Upper lobe of left lung (tissue), 6 donors: Measurements from ENCODE around the gene TCTA. TPM values are rescaled to one million over a fixed set of nuclear protein-coding genes. Genes with fewer than 3 reads are reported as not detected.
A peak's percentile ranks its signal among the peaks of the same experiment; 100 is the strongest.

Experiments used
- ATAC-seq, 2 donors: fragments of 200-7000 bp; cut with Tn5 transposase; one replicate each; pipeline ENCODE4 v1.9.1; 2022; ENCODE audit warnings: mild to moderate bottlenecking in 2 of 2, moderate library complexity in 2 of 2; ENCODE audit not compliant: low FRiP score in 2 of 2
- DNase-seq, 2 donors: peaks; one replicate each; pipeline ENCODE4 v3.0.0-alpha.2; 2019 to 2020
- H3K27ac ChIP-seq, 4 donors: fragments of 200-600 bp; sonication (generic); one replicate each; pipeline ENCODE4 v1.5.1; 2016 to 2019
- H3K27me3 ChIP-seq, 4 donors: fragments of 200-600 bp; sonication (generic); one replicate each; pipeline ENCODE4 v1.5.1; 2017 to 2019
- H3K36me3 ChIP-seq, 4 donors: fragments of 200-600 bp; sonication (generic); one replicate each; pipeline ENCODE4 v1.5.1; 2016 to 2019
- H3K4me1 ChIP-seq, 4 donors: fragments of 200-600 bp; sonication (generic); one replicate each; pipeline ENCODE4 v1.5.1; 2018 to 2019
- H3K4me3 ChIP-seq, 4 donors: fragments of 200-600 bp; sonication (generic); one replicate each; pipeline ENCODE4 v1.5.1; 2017 to 2019; ENCODE audit warnings: mild to moderate bottlenecking in 2 of 4, moderate library complexity in 1 of 4
- H3K9me3 ChIP-seq, 4 donors: fragments of 200-600 bp; sonication (generic); one replicate each; pipeline ENCODE4 v1.5.1; 2018 to 2019
- CTCF ChIP-seq, 6 experiments: fragments of 450-650 bp in 4 of 6; fragments of 200-600 bp in 2 of 6; sonication (generic) in 2 of 6; IDR thresholded peaks; one replicate each; pipeline ENCODE4 v1.5.1; 2016 to 2019; ENCODE audit warnings: antibody characterized with exemption in 6 of 6
- EP300 ChIP-seq, 4 donors: sonication (generic); formaldehyde crosslinking; IDR thresholded peaks; one replicate each; pipeline ENCODE4 v1.5.1; 2017; ENCODE audit warnings: antibody characterized with exemption in 4 of 4, control low read depth in 2 of 4
- POLR2A ChIP-seq, 4 donors: fragments of 450-650 bp; IDR thresholded peaks; one replicate each; pipeline ENCODE4 v1.5.1; 2016 to 2017; ENCODE audit warnings: antibody characterized with exemption in 4 of 4, mild to moderate bottlenecking in 2 of 4
- POLR2AphosphoS5 ChIP-seq, 2 donors: sonication (generic); formaldehyde crosslinking; IDR thresholded peaks; one replicate each; pipeline ENCODE4 v1.5.1; 2017; ENCODE audit warnings: antibody characterized with exemption in 2 of 2
- WGBS, 2 donors: methylation state at CpG; one replicate each; pipeline ENCODE4 v1.1.5; 2017 to 2018; 5-methylcytosine and 5-hydroxymethylcytosine counted together
- total RNA-seq, 6 donors: library from RNA; depleted of rRNA in 4 of 6; stranded (reverse); fragments of >200 nt in 4 of 6; gene quantifications; one replicate each; pipeline versions ENCODE4 v1.1.0 to v1.2.1, GENCODE V29; 2016 to 2021
- donor health status: DM: no; HTN: no; CAD: no; lungs with moderate emphysema.
- donor health status: DM: no; HTN: yes; CAD: no; lungs with severe emphysema.

The TCTA gene
- total RNA-seq, 6 donors from 2014 or later, result 21.8 to 52.3 (median 39.5) TPM

- DNase-seq (no peak), ATAC-seq (no peak)
- no peaks in the 10 kb centered on the region for H3K27me3 ChIP-seq
- peaks cover 73 to 81% (median 74%) of the 10 kb centered on the region in 4 donors for H3K4me1 ChIP-seq
- no peak overlapping the region for H3K4me3 ChIP-seq
- no peaks in the 10 kb centered on the region for H3K9me3 ChIP-seq
- WGBS, 2 donors, result 54 to 55% methylated on average over 17 of the region's 17 CpGs
- H3K27ac ChIP-seq, result peak overlapping the region; percentile 19 to 100 (median 60)
- H3K36me3 ChIP-seq, result peaks cover 0 to 4% (median 2%) of the 10 kb centered on the region in 4 donors
- TF ChIP-seq POLR2AphosphoS5 (IDR thresholded peaks at IDR 0.05), result no peak
- TF ChIP-seq CTCF (IDR thresholded peaks at IDR 0.05), result no peak
- no peak for TF ChIP-seq POLR2A (IDR thresholded peaks at IDR 0.05)
Observed at GRCh38 chr3:49406571-49407565, 5.4 kb upstream of the TCTA start.

GRCh38 chr3:49410066-49410845 lies 2.0 kb upstream of the TCTA start:
- Histone ChIP-seq H3K4me1 (peaks cover 68 to 78% (median 69%) of the 10 kb centered on the region in 4 donors), H3K36me3 (peaks cover 0 to 8% (median 4%) of the 10 kb centered on the region in 4 donors)

GRCh38 chr3:49410846-49411534 lies 1.2 kb upstream of the TCTA start:
- peaks cover 0 to 13% (median 4%) of the 10 kb centered on the region in 4 donors for H3K36me3 ChIP-seq
- peak overlapping the region; percentile 97 to 100 (median 98) for H3K27ac ChIP-seq
- H3K9me3 ChIP-seq, result no peaks in the 10 kb centered on the region
- TF ChIP-seq EP300 (IDR thresholded peaks at IDR 0.05), result no peak
- TF ChIP-seq POLR2A (IDR thresholded peaks at IDR 0.05), result no peak
- TF ChIP-seq CTCF (IDR thresholded peaks at IDR 0.05), result no peak
- no peak for TF ChIP-seq POLR2AphosphoS5 (IDR thresholded peaks at IDR 0.05)
- WGBS, 2 donors, result 1% methylated on average over 28 to 33 of the region's 33 CpGs
- H3K27me3 ChIP-seq, result no peaks in the 10 kb centered on the region
- no peak for DNase-seq
- no peak for ATAC-seq
- peak overlapping the region; percentile 70 to 93 (median 84) for H3K4me3 ChIP-seq
- peaks cover 68 to 78% (median 69%) of the 10 kb centered on the region in 4 donors for H3K4me1 ChIP-seq

More at GRCh38 chr3:49410066-49410845, 2.0 kb upstream of the TCTA start:
- Histone ChIP-seq H3K27ac (peak overlapping the region; percentile 97 to 100 (median 98)), H3K9me3 (no peaks in the 10 kb centered on the region), H3K27me3 (no peaks in the 10 kb centered on the region), H3K4me3 (peak overlapping the region; percentile 70 to 93 (median 84))
- TF ChIP-seq EP300 (IDR thresholded peaks at IDR 0.05) (no peak), POLR2A (IDR thresholded peaks at IDR 0.05) (no peak), POLR2AphosphoS5 (IDR thresholded peaks at IDR 0.05) (no peak), CTCF (IDR thresholded peaks at IDR 0.05) (no peak)
- DNase-seq, result no peak
- no peak for ATAC-seq
- WGBS, 2 donors, result 22 to 29% methylated on average over 4 of the region's 4 CpGs

GRCh38 chr3:49411535-49411967 lies 672 bp upstream of the TCTA start:
- Histone ChIP-seq H3K9me3 (no peaks in the 10 kb centered on the region), H3K27me3 (no peaks in the 10 kb centered on the region), H3K4me1 (peaks cover 68 to 78% (median 69%) of the 10 kb centered on the region in 4 donors), H3K4me3 (peak overlapping the region; percentile 70 to 93 (median 84)), H3K27ac (peak overlapping the region; percentile 97 to 100 (median 98)), H3K36me3 (peaks cover 0 to 17% (median 4%) of the 10 kb centered on the region in 4 donors)
- DNase-seq (peak; percentile 63 to 94), ATAC-seq (peak; percentile 6 to 54)
- peak in 1 of 4 donors; percentile 66 for TF ChIP-seq POLR2A (IDR thresholded peaks at IDR 0.05)
- TF ChIP-seq CTCF (IDR thresholded peaks at IDR 0.05), result peak in 3 of 6 experiments; percentile 28 to 48 (median 38)
- peak in 1 of 2 donors; percentile 45 for TF ChIP-seq POLR2AphosphoS5 (IDR thresholded peaks at IDR 0.05)
- TF ChIP-seq EP300 (IDR thresholded peaks at IDR 0.05), result no peak
- 0% methylated on average over 22 of the region's 59 CpGs; no CpG with 5 or more reads in 1 of the 2 donors for WGBS, 2 donors
